ENCODE results near the gene MTA3. TPM values are rescaled to one million over a fixed set of nuclear protein-coding genes. Genes with fewer than 3 reads are reported as not detected.
"Not testable (repeated sequence)": the region's sequence is repeated elsewhere in the genome, so short reads cannot be mapped to it uniquely, and the experiment has no call there.

Gene MTA3
- total RNA-seq, 1 donor from 2014 or later = 25.6 TPM

GRCh38 chr2:42724886-42725285 is 156.5 kb downstream of the MTA3 start:
- intact Hi-C loops (cut with micrococcal nuclease) = loop anchor here (5.0 kb wide), 1 partner anchor 363 kb away; the partner anchor contains the start of gene COX7A2L

GRCh38 chr2:42725657-42726056 is 157.2 kb downstream of the MTA3 start:
- intact Hi-C loops (cut with micrococcal nuclease) = no loop called here

GRCh38 chr2:42726680-42727079 is 158.2 kb downstream of the MTA3 start:
- intact Hi-C loops (cut with micrococcal nuclease) = no loop called here

GRCh38 chr2:42731316-42731715 is 162.9 kb downstream of the MTA3 start:
- intact Hi-C loops (cut with micrococcal nuclease) = not testable (repeated sequence)

GRCh38 chr2:42733852-42734251 is 165.4 kb downstream of the MTA3 start:
- intact Hi-C loops (cut with micrococcal nuclease) = no loop called here

- intact Hi-C loops (cut with micrococcal nuclease) = no loop called here
Observed at GRCh38 chr2:42736598-42737322, 168.3 kb downstream of the MTA3 start.

DNA sequence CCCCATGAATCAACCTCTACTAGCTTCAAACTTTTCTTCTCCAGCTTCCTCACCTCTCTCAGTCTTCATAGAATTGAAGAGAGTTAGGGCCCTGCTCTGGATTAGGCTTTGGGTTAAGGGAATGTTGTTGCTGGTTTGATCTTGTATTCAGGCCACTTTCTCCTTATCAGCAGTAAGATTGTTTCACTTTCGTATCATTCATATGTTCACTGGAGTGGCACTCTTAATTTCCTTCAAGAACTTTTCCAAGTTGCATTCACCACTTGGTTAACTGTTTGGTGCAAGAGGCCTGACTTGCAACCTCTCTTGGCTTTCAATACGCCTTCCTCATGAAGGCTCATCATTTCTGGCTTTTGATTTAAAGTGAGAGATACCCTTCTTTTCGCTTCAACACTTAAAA is 172.7 kb downstream of the MTA3 start:
- intact Hi-C loops (cut with micrococcal nuclease) = no loop called here

- intact Hi-C loops (cut with micrococcal nuclease) = no loop called here
Observed at GRCh38 chr2:42742740-42743658, 174.6 kb downstream of the MTA3 start.

GRCh38 chr2:42743659-42743990 is 175.2 kb downstream of the MTA3 start:
- intact Hi-C loops (cut with micrococcal nuclease) = no loop called here

- intact Hi-C loops (cut with micrococcal nuclease) = no loop called here
Observed at GRCh38 chr2:42744545-42745082, 176.2 kb downstream of the MTA3 start.

- intact Hi-C loops (cut with micrococcal nuclease) = no loop called here
Observed at GRCh38 chr2:42747422-42747821, 179.0 kb downstream of the MTA3 start.

DNA sequence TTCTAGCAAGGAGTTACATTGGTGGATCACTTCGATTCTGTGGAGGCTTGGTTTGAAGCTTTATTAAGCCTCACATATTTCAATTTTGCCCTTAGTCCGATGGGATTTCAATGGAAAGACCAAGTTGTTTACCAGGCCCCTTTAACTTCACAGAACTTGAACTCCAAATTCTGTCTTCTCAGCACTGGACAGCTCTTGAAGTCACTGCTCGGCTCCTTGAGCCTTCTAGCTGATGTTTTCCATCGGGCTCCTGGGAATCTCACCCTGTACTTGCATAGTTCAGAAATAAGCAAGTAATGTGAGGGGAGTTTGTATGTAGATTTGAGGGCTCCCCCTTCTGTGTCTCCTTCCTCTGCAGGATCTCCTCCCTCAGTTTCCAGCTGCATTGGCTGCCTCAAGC is 180.4 kb downstream of the MTA3 start:
- intact Hi-C loops (cut with micrococcal nuclease) = no loop called here

DNA sequence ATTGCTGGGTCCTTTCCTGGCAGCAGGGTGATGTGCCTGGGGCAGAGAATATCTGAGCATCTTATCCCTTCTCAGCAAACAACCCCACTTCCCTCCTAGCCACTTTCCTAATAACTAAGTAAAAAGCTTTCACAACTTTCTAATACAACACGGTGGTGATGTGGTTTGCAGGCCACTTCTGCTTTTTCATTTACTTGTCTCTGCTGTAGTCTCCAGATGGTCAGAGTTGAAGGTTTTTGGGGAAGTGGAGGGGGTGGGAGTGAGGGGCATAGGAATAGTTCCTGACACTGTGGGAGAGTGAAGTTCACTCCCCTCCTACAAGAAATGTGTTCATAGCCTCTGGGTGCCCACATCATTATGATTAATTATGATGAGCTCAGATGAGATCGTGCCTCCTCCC is 183.9 kb downstream of the MTA3 start:
- intact Hi-C loops (cut with micrococcal nuclease) = no loop called here

DNA sequence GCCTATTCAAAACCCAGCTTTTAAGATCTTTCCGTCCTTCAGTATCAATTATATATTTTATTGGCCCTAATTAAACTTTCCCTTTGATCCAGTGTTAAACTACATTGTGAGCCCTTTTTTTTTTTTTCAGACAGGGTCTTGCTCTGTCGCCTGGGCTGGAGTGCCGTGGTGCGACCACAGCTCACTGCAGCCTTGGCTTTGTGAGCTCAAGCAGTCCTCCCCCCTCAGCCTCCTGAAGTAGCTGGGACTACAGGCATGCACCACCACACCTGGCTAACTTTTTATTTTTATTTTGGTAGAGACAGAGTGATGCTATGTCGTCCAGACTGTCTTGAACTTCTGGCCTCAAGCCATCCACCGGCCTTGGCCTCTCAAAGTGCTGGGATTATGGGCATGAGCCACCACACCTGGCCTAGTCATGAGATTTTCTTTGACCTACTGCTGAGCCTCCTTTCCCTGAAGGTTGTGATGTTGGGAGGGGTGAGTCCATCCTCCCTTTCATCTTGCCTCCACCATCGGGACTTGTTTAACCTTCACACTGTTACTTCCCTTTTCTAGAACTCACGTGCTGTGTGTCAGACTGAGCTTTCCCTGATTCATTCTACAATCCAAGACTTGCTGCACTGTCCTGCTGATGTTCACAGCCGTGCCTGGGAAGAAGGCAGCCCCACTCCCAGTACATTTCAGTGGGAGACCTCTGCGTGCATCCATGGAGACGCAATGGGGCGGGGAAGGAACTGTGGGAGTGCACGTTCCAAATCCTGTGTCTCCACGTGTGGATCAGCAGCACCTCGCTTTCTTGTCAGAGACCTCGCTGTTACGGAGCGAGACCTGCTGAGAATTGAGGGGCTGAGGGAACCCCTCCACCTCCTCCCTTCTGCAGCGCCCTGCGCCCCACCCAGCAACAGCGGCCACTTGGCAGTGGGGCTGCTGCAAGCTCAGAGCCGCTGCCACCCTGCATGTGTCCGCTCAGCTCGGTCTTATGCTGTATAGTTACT is 184.7 kb downstream of the MTA3 start:
- intact Hi-C loops (cut with micrococcal nuclease) = no loop called here

DNA sequence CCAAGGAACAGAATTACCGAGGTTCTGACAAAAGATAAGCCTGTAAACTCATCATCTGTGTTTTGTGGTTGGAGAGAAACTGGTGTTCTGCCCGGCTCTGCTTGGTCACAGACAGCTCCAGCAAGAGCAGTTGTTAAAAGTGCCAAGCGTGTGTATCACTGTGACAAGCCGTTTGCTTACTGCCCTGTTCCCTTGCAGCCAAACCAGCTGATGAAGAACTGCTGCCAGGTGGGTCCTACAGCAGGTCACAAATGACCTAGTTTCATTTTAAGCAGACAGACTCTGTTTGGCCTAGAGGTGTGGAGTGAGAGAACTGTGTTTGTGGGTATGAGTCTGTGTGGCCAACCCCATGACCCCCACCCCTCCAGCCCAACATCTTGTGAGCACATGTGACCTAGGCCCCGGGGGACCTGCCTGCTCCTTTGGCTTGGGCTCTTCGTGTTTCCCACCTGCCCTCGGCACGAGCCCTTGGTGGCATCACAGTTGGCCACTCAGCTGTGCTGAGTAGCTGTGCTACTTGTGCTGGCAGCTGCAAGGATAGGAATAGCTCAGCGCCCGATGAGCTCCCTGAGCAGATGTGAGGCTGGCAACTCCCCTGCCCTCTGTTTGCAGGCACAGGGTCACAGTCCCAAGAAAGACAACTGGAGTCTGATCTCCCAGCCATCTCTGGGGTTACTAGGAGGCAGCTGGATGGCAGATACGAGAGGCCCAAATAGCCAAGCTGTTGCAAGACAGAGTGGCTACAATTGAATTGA is 185.8 kb downstream of the MTA3 start:
- intact Hi-C loops (cut with micrococcal nuclease) = no loop called here

DNA sequence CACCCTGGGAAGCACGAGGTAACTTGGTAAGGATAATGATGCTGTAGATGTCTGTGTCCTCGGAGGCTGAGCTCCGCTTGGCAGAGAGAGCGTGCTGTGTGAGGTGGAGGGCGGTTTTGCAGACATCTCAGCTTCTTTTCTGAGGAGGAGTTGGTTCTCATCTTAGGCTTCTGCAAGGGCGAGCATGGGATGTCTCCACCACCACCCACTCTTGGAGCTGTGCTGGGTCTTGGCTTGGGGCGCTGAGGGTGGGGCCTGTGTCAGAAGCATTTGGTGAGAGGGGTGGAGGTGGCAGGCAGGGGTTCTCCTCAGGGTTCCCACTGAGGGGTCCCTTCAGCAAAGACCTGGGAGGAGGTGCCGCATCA is 186.3 kb downstream of the MTA3 start:
- intact Hi-C loops (cut with micrococcal nuclease) = no loop called here

DNA sequence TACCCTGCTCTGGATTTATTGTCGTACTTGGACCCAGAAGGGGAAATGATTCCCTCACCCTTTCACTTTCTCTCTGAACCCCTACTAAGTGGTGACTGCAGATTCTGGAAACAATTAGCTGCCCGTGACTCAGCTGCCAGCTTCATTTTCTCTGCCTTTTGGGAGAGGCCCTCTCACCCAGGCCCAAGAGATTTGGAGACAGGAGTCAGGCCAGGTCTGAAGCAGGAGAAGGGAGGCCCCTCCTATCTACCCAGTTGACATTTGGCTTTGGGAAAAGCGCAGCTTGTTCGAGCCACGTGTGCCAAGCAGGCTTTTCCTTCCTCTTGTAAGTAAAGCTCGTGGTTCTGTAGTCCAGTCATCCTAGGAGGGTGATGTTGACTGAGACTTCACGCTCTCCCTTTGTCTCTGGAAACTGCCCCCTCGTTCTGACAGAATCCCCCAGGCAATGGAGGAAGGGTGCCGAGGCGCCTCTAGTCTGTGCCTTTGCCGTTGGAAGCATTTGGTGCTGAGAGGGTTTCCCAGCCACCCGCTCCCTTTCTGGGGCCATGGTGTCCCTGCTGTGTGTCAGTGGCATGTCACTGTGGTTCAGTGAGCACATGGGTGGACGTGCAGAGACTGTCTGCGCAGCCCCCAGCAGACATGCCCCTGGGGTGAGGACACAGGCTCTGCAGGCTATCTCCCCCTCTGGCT is 186.9 kb downstream of the MTA3 start:
- intact Hi-C loops (cut with micrococcal nuclease) = no loop called here

- intact Hi-C loops (cut with micrococcal nuclease) = no loop called here
Observed at GRCh38 chr2:42756150-42756775, 187.8 kb downstream of the MTA3 start.

DNA sequence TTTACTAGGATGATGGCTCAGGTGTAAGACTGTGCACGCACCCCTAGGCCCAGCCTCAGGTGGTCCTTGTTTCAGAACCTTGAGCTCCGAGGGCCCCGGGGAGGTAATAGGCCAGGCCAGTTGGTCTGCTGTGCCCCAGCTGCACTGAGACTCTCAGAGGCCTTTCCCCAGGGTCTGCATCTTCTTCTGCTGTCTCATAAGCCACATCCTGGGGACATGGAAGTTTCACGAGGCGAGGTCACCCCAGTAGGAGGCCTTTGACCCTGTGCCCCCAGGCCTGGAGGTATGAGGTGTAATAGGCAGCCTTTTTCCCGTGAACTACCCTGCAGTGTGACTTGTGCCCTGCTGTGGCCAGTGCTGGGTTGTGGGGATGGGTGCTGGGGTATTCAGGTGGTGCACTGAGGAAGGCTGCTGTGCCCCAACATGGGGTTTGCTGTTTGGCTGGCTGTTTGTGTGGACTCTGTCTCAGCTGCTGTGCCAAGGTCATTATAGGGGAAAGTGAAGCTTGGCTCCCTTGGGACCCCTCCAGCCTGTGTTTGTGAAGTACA is 188.6 kb downstream of the MTA3 start:
- intact Hi-C loops (cut with micrococcal nuclease) = no loop called here
